Measurements from ENCODE around the gene CXXC1.
"Not testable (repeated sequence)": the region's sequence is repeated elsewhere in the genome, so short reads cannot be mapped to it uniquely, and the experiment has no call there.

Gene CXXC1

GRCh38 chr18:50298443-50299284 is 11.2 kb upstream of the CXXC1 start:
- no peak for DNase-seq (ENCODE audit: low spot score)
- no peak for FAIRE-seq

- FAIRE-seq, result no peak
- DNase-seq (ENCODE audit: low spot score), result no peak
Observed at GRCh38 chr18:50297621-50298442, 10.3 kb upstream of the CXXC1 start.

GRCh38 chr18:50293039-50293438 is 5.5 kb upstream of the CXXC1 start:
- no peak for DNase-seq (ENCODE audit: low spot score)
- no peak for FAIRE-seq

DNA sequence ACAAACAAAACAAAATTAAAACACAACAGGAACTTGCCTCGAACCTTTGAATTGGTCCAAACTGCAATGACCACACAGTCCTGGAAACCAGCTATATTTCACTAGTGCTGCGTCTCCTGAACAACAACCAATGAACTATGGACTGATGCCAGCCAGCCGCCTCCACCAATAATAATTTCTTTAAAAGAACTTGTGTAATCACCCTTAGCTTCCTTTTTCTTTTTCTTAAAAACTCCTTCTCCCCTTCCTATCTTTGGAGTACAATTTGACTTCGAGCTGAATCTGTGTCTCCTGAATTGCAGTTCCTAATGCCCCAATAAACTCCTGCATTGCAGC is 1.6 kb upstream of the CXXC1 start:
- DNase-seq (ENCODE audit: low spot score), result no peak

DNA sequence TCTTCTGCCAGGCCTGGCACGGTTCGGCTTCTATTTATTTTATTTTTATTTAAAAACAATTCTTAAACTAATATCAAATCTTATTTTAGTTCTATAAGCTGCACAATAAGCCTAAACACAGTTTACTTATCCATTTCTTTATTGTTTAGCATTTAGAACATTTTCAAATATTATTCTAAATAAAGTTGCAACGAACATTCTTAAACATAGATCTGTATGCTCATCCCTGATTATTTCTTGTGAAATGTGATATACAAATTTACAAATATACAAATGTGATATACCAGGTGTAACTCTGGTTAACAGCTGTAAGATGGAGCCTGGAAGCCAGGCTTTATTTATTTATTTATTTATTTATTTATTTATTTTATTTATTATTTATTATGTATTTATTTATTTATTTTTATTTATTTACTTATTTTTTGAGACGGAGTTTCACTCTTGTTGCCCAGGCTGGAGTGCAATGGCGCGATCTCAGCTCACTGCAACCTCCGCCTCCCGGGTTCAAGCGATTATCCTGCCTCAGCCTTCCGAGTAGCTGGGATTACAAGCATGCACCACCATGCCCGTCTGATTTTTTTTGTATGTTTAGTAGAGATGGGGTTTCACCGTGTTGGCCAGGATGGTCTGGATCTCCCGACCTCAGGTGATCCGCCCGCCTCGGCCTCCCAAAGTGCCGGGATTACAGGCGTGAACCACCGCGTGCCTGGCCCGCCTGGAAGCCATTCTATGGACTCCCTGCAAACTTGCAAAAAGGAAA is 1.0 kb upstream of the CXXC1 start:
- DNase-seq (ENCODE audit: low spot score); FAIRE-seq: not testable (repeated sequence)

More for the DNA sequence above, 1.6 kb upstream of the CXXC1 start:
- FAIRE-seq, result no peak

GRCh38 chr18:50287028-50287440 is 458 bp downstream of the CXXC1 start:
- FAIRE-seq (no peak), DNase-seq (ENCODE audit: low spot score) (no peak)

DNA sequence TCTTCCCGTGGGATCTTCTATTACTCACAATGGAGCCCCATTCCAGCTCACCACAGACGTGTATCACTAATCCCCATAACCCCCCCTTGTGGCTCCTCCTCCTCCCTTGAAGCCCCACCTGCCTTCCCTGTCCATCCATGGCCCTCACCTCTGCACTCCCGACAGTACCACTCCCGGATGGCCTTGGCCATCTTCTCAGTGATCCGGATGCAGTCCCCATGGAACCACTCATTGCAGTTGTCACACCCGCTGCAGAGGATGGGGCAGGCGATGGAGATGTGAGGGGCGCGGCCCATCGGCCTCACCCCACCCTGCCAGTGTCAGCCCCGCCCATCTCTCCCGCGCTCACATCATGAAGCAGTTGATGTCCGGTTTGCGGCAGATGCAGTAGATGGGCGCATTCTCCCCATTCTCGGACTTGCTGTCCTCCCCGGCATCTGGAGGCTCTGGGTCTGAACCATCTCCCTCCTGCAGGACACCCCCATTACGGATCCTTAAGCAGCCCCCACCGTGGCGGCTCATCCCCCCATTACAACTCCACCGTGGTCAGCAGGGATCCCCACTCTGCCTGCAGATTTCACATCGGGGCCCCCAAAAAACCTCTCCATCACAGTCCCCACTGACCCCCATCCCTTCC is 983 bp downstream of the CXXC1 start:
- FAIRE-seq (no peak), DNase-seq (ENCODE audit: low spot score) (peak; percentile 10)

DNA sequence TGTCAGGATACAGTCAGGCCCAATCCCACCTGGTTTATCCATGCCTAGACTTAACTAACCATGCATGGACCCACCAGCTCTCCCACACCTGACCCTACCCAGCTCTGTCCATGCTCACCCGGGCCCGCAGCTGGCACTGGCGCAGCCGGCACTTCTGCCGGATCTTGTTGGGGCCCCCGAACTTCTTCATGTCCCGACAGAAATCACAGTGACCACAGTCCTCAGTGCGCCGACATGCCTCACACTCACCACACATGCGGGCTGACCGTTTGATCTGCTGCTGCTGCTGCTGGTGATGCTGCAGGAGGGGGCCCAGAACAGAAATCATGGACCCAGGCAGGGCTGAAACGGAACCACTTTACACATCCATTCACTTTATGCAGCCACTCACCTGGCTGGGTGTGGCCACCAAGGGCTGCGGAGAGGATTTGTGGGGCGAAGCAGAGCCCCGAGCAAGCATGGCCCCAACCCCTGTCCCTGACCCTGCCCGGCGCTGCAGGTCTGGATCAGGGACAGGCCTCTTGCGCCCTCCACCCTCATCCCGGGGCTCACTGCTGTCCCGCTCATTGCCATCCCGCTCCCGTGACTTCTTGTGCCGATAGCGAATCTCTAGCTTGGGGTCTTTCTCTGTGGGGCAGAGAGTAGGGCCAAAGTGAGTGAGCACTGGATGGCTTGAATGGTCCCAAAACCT is 1.7 kb downstream of the CXXC1 start:
- FAIRE-seq (no peak), DNase-seq (ENCODE audit: low spot score) (no peak)

DNA sequence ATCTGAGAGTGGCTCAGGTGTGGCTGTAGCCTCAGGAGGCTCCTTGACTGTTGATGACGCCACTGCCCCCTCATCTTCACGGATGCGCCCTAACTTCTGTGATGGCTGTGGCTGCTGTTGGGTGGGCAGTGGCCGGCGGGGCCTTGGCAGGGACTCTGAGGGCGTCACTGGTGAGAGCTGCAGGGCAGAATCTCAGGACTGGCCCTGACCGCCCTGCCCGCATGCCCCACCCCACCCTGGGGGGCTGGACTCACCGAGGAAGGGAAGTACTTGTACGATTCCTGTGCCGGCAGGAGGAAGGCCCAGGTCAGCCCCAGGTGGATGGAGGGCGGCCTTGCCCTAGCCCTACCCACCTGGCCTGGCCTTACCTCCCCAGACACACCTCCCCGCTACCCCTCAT is 2.4 kb downstream of the CXXC1 start:
- FAIRE-seq, result no peak
- no peak for DNase-seq (ENCODE audit: low spot score)

DNA sequence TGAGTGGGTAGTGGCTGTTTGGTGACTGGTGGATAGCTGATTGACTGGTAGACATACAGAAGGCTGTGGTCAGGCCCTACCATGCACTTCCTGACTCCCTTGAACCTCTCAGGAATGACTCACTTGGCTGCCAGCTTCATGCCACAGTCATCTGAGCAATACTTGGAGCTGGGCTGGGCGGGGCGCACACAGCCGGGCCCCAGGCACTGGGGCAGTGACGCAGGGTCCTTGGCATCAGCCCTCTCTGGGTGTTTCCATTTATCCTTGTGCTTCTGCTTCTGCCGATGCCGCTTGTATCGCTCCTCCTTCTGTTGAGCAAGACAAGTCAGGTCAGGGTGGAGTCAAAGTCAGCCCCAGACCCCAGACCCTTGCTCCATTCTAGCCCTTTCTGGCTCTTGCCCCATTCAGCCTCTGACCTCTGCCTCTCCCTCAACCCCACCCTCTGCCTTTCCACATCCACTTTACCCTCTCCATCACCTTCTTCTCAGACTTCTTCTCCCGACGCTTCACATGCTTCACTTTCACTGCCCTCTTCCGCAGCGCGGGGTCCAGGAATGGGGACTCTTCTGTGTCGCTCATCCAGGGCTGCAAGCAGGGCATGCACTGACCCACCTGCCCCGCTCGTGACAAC is 3.1 kb downstream of the CXXC1 start:
- FAIRE-seq, result no peak
- DNase-seq (ENCODE audit: low spot score), result peak; percentile 53

- DNase-seq (ENCODE audit: low spot score) (no peak), FAIRE-seq (no peak)
Observed at GRCh38 chr18:50283469-50284209, 3.9 kb downstream of the CXXC1 start.

DNA sequence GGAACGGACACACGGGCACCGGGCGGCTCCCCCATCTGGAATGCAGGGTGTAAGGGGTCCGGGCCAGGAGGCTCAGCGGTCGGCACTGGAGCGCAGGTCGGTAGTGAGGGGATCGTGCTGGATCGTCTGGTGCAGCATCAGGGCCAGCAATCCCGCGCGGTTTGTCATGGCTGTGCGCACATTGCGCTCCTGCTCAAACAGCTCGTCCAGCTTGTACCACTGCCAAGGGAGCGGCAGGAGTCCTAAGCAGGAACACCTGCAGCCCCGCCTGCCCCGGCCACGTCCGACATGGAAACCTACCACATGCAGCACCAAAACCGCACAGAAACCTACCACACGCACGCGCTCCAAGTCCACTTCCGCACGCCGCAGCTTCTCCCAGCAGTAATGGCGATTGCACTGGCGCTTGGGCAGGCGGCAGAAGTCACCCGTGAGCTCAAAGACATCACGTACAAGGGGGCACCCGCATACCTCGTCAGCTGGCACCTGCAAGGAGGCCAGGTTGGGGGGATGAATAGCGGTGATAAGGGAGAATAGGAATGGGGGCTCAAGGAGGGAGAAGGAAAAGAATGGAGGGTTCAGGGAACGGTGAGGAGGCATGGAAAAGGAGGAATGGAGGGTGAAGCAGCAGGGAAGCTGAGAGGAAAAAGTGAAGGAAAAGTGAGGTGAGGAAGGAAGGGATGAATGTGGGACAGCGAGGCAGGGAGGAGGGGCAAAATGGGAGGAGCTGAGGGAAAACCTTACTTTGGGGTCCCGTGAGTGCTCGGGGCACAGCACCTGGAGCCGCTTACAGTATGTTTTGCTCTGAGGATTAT is 4.8 kb downstream of the CXXC1 start:
- FAIRE-seq (no peak), DNase-seq (ENCODE audit: low spot score) (no peak)

- FAIRE-seq, result no peak
Observed at GRCh38 chr18:50281972-50282520, 5.4 kb downstream of the CXXC1 start.

GRCh38 chr18:50281295-50281971 is 6.1 kb downstream of the CXXC1 start, which contains the start of gene MBD1:
TSS of gene MBD1 (minus strand) at chr18:50281523. CDS start at chr18:50279992, 1,531 bp downstream.
- DNase-seq (ENCODE audit: low spot score) (peak; percentile 91), FAIRE-seq (peak; percentile 42)

More at GRCh38 chr18:50281972-50282520, 5.4 kb downstream of the CXXC1 start:
- DNase-seq (ENCODE audit: low spot score), result no peak

GRCh38 chr18:50280707-50281294 is 6.7 kb downstream of the CXXC1 start:
- DNase-seq (ENCODE audit: low spot score) (no peak), FAIRE-seq (no peak)

DNA sequence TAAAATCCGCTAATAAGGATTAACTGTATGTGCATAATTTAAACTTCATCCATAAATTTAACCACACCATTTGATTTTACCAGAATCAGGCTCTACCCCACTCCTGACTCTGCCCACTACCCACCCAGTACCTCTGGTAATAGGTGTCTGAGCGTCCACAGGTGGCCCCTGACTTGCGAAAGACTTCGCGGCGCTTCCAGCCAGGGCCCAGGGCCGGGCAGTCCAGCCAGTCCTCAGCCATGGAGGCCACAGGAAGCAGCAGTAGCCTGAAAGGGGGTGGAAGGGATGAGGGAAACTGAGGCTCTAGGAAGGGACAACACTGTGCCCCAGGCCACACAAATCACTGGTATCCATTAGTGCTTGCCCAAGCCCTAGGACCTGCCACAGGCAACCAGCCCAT is 7.7 kb downstream of the CXXC1 start:
- DNase-seq (ENCODE audit: low spot score) (no peak), FAIRE-seq (no peak)

GRCh38 chr18:50277942-50278341 is 9.6 kb downstream of the CXXC1 start:
- DNase-seq (ENCODE audit: low spot score) (no peak), FAIRE-seq (no peak)

Data from RCC 7860 (cell line).